GM18526 (cell line): ENCODE results near the gene ASTL.

Experiments
- POLR2A ChIP-seq: IDR thresholded peaks from 3 replicates; pipeline ENCODE4 v1.6.1; 2011; ENCODE audit not compliant: insufficient read length; ENCODE audit errors: extremely low read depth

ASTL gene

DNA sequence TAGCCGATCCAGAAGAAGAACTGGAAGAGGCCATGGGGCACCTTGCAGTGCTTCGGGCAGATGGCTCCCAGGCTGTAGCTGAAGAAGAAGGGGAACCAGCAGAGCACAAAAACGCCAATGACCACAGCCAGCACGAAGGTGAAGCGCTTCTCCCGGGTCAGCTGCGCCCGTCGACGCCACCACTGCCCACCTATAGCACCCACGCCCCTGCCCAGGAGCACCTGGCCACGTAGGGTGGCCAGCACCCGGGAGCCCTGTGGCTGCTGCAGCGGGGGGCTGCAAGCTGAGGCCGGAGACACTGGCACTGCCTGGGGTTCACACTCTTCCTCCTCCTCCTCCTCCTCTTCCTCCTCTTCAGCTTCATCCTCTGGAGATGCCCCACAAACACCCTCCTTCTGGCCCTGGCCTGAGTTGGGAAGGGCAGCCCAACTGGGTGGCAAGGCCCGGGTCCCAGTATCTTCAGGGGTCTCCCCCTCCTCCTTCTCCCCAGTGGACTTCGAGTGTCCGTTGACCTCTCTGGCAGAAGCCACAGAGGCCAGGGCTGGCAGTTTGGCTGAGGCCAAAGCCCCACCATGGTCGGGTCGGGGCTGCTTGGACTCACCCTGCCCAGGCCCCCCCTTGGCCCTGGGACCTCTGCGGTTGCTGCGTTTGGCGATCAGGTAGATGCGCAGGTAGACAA is 23.3 kb downstream of the ASTL start:
- no peak for TF ChIP-seq POLR2A

GRCh38 chr2:96114546-96114902 is 23.8 kb downstream of the ASTL start:
- no peak for TF ChIP-seq POLR2A

GRCh38 chr2:96113951-96114350 is 24.4 kb downstream of the ASTL start:
- TF ChIP-seq POLR2A: no peak

- no peak for TF ChIP-seq POLR2A
Measured at GRCh38 chr2:96113367-96113677, 25.0 kb downstream of the ASTL start.

GRCh38 chr2:96112501-96113366 is 25.6 kb downstream of the ASTL start:
- no peak for TF ChIP-seq POLR2A

GRCh38 chr2:96111823-96112500 is 26.3 kb downstream of the ASTL start:
- no peak for TF ChIP-seq POLR2A

GRCh38 chr2:96111257-96111640 is 27.1 kb downstream of the ASTL start:
- TF ChIP-seq POLR2A: no peak

DNA sequence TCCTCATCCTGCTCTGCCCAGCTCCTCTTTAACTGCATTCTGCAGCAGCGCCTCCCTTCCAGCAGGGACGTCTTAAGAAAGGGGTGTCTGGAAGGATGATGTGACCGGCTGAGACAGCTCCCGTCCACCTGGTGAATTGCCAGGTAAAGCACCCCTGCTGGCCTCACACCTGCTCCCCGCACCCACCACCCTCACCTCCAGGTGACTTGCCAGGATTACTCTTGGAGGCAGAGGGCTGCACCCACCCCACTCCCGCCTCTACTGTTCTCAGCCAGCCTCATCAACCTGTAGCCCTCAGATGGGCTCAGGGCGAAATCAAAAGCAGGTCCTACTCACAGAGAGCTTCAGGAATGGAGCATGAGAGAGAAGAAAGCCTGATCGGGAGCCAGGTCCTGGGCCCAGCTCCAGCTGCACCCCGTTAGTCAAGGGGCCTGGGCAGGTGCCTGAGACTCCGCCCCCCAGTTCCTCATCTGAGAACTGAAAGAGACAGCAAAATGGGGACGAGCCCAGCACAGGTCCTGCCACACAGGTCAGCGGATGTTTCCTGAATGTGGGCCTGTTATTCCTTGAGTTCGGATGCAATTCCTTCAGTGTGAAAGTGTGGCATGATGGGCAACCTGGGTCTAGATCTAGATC is 27.6 kb downstream of the ASTL start:
- no peak for TF ChIP-seq POLR2A

DNA sequence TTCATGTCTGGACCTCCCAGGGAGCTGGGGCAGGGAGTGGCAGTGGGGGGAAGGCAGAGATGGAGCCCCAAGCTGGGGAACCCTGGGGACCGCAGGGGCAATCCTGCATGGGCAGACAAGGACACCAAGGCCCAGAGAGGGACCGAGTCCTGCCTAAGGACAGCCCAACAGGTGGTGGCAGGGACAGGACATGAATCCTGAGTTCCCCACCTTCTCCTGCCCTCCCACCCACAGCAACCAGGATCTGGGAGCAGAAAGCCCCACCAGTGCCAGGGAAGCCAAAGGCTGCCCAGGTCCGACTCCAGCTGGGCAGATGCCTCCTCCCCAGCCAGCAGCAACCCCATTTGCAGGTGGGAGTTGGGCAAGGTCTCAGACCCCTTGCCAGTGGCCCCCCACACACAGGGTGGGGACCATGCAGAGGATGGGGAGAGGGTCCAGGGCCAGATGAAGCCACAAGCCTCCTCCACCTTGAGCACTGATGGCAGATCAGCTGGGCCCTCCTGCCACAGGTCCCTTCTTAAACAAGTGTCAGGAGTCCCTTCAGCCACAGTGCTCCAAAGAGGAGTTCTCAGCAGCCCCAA is 28.3 kb downstream of the ASTL start:
- TF ChIP-seq POLR2A: no peak

DNA sequence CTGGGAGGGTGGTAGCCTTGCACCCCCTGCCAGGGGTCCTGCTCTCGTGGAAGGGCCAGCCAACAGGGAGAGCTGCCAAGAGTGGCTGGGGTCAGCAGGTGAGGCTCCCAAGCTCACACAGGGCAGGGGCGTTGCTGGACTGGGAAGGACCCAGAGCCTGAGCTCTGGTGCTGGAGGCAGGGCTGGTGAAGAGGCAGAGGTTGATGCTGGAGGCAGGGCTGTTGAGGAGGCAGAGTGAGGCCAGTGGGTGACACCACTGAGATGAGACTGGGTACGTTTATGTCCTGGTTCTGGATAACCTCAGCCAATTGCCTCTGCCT is 29.0 kb downstream of the ASTL start:
- no peak for TF ChIP-seq POLR2A

- TF ChIP-seq POLR2A: no peak
Measured at GRCh38 chr2:96108541-96109360, 29.6 kb downstream of the ASTL start.

DNA sequence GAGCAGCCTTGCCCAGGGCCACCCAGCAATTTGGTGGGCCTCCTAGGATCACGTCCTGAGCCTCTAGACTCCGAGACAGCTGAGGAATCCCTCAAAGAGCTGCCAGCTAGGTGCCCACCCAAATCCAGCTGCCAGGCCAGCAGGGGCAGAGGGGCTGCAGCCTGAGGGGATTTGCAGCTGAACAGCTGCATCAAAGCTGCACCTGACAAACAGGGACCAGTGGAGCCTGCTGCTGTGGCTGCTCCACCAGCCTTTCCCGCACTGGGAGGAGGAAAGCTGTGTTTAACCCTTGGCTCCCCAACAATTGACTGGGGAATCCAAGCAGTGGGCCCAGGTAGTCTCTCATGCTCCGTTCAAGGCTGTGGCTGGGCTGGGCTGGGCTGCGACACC is 30.2 kb downstream of the ASTL start:
- TF ChIP-seq POLR2A: no peak

- TF ChIP-seq POLR2A: no peak
Measured at GRCh38 chr2:96107708-96108065, 30.6 kb downstream of the ASTL start.

DNA sequence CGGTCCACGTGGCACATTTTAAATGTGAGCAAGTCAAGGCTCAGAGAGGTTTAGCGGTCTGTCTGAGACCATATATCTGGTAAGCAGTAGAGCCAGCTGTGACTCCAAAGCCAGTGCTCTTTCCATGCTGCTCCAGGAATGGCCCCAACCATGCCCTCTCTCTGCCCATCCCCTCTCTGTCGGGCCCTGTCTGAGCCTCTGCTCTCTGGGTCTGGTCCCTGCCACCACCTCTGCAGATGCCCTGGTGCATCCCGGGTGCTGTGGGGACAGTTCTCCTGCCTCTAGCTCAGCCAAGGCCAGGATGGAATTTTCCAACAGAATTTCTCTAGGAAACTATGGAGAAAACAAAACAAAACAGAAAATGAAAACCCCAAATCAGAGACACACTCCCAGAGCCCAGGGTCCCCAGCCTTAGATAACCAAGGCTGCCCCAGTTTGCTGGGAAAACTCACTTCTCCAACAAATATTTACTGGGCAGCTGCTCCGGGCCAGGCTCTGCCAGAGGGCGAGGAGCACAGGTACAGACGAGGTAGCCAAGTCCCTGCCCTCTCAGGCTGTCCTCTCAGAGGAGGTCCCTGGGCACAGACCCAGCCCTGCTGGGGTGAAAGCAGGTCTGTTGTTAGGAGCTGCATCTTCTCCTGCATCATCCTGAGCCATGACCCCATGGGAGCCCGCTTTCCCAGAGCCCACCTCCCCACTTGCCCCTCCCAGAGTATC is 31.2 kb downstream of the ASTL start:
- no peak for TF ChIP-seq POLR2A
